Hindlimb muscle (tissue), 1 donor: Measurements from ENCODE around the gene EME1. TPM values are rescaled to one million over a fixed set of nuclear protein-coding genes. Genes with fewer than 3 reads are reported as not detected.
"Not testable (repeated sequence)": the region's sequence is repeated elsewhere in the genome, so short reads cannot be mapped to it uniquely, and the experiment has no call there.

Experiments
- DNase-seq: peaks from one replicate; pipeline ENCODE4 v3.0.0-alpha.2; 2013
- polyA plus RNA-seq: library from polyadenylated mRNA; unstranded; fragments of 120-200 nt; gene quantifications from one replicate; pipeline ENCODE4 v1.2.1, GENCODE V29; 2013; ENCODE audit not compliant: insufficient read length

EME1 gene
- polyA plus RNA-seq, 1 donor: 4.9 TPM

- peak; percentile 25 for DNase-seq
Observed at GRCh38 chr17:50426814-50427787, 54.1 kb downstream of the EME1 start.

GRCh38 chr17:50428126-50428525, 55.1 kb downstream of the EME1 start:
- not testable (repeated sequence) for DNase-seq

- DNase-seq: no peak
Observed at GRCh38 chr17:50428831-50429424, 55.9 kb downstream of the EME1 start.

GRCh38 chr17:50429793-50430192, 56.8 kb downstream of the EME1 start:
- DNase-seq: no peak

Other genes starting within 250 kb of the EME1 start
- 4.0 TPM for gene SAMD14, start 243.1 kb upstream of the EME1 start, polyA plus RNA-seq
- gene PPP1R9B, start 222.6 kb upstream of the EME1 start, polyA plus RNA-seq: 41.1 TPM
- gene SGCA, start 207.2 kb upstream of the EME1 start, polyA plus RNA-seq: 424 TPM
- 3,874 TPM for gene COL1A1, start 171.6 kb upstream of the EME1 start, polyA plus RNA-seq
- 1.8 TPM for gene TMEM92, start 98.8 kb upstream of the EME1 start, polyA plus RNA-seq
- gene XYLT2, start 27.1 kb upstream of the EME1 start, polyA plus RNA-seq: 27.3 TPM
- gene MRPL27, start within 50 bp of the EME1 start, polyA plus RNA-seq: 52.5 TPM
- gene LRRC59, start 24.3 kb downstream of the EME1 start, polyA plus RNA-seq: 45.1 TPM
- 85.4 TPM for gene ACSF2, start 53.0 kb downstream of the EME1 start, polyA plus RNA-seq
- 4.4 TPM for gene CHAD, start 95.7 kb downstream of the EME1 start, polyA plus RNA-seq
- gene RSAD1, start 105.6 kb downstream of the EME1 start, polyA plus RNA-seq: 36.9 TPM
- gene MYCBPAP, start 135.2 kb downstream of the EME1 start, polyA plus RNA-seq: 1.0 TPM
- 1.5 TPM for gene EPN3, start 159.5 kb downstream of the EME1 start, polyA plus RNA-seq
- 31.4 TPM for gene SPATA20, start 173.9 kb downstream of the EME1 start, polyA plus RNA-seq
- 4.8 TPM for gene CACNA1G, start 187.5 kb downstream of the EME1 start, polyA plus RNA-seq